GM13976 (cell line): Measurements from ENCODE around the gene UIMC1.
"Not testable (repeated sequence)": the region's sequence is repeated elsewhere in the genome, so short reads cannot be mapped to it uniquely, and the experiment has no call there.

Source experiments
- DNase-seq: peaks from one replicate; pipeline ENCODE4 v3.0.0; 2012; ENCODE audit warnings: low spot score
- in situ Hi-C: fragments of 300-500 bp; cut with MboI; formaldehyde crosslinking; loops from one replicate; pipeline ENCODE4 v1.12.0; 2022; ENCODE audit warnings: low sequenced_read_pairs, mixed read lengths, inconsistent platforms; ENCODE audit not compliant: unreplicated experiment
- TF ChIP-seq, protein P1 (sequence below): IDR thresholded peaks from 2 replicates; pipeline ENCODE4 v1.5.1; 2012; ENCODE audit warnings: borderline replicate concordance, mild to moderate bottlenecking; ENCODE audit not compliant: insufficient read depth; ENCODE audit errors: extremely low read depth, missing control alignments, control extremely low read depth

The UIMC1 gene

DNA sequence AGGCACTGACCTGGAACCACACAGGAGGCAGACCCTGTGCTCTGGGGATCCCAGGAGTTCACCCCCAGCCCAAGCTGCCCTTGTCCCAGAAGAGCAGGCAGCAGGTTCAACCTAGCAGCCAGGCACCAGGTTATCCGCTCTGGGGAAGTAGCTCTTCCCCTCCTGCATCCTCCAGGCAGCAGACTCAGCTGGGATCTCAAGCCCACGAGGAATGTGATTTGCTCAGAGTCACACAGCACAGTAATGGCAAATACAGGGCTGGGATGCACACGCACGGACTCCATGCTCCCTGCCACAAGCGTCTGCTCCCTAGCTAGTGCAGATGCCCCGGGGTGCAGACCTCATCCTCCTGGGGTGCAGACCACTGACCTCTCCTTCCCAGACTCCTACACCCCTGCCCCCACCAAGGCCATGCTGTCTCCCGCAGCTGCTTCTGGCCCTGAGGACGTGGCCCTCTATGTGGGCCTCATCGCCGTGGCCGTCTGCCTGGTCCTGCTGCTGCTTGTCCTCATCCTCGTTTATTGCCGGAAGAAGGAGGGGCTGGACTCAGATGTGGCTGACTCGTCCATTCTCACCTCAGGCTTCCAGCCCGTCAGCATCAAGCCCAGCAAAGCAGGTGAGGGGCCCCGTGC, 132.9 kb downstream of the UIMC1 start:
- TF ChIP-seq, protein P1, sequence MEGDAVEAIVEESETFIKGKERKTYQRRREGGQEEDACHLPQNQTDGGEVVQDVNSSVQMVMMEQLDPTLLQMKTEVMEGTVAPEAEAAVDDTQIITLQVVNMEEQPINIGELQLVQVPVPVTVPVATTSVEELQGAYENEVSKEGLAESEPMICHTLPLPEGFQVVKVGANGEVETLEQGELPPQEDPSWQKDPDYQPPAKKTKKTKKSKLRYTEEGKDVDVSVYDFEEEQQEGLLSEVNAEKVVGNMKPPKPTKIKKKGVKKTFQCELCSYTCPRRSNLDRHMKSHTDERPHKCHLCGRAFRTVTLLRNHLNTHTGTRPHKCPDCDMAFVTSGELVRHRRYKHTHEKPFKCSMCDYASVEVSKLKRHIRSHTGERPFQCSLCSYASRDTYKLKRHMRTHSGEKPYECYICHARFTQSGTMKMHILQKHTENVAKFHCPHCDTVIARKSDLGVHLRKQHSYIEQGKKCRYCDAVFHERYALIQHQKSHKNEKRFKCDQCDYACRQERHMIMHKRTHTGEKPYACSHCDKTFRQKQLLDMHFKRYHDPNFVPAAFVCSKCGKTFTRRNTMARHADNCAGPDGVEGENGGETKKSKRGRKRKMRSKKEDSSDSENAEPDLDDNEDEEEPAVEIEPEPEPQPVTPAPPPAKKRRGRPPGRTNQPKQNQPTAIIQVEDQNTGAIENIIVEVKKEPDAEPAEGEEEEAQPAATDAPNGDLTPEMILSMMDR: no peak
- no peak for DNase-seq
- in situ Hi-C loops: no loop called here

DNA sequence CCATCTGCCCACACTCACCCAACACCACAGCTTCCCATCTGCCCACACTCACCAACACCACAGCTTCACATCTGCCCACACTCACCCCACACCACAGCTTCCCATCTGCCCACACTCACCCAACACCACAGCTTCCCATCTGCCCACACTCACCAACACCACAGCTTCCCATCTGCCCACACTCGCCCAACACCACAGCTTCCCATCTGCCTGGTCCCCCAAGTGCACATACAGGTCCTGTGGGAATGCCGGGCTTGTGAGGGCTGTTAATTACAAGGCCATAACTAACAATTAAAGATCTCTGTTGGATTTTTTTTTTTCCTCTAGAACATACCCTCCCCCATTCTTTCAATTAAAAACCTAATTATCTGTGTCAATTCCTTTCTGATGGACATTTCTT, 133.6 kb downstream of the UIMC1 start:
- in situ Hi-C loops: not testable (repeated sequence)

DNA sequence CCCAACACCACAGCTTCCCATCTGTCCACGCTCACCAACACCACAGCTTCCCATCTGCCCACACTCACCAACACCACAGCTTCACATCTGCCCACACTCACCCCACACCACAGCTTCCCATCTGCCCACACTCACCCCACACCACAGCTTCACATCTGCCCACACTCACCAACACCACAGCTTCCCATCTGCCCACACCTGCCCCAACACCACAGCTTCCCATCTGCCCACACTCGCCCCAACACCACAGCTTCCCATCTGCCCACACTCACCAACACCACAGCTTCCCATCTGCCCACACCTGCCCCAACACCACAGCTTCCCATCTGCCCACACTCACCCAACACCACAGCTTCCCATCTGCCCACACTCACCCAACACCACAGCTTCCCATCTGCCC, 134.0 kb downstream of the UIMC1 start:
- in situ Hi-C loops: not testable (repeated sequence)

More for the DNA sequence above, 133.6 kb downstream of the UIMC1 start:
- DNase-seq: not testable (repeated sequence)

DNA sequence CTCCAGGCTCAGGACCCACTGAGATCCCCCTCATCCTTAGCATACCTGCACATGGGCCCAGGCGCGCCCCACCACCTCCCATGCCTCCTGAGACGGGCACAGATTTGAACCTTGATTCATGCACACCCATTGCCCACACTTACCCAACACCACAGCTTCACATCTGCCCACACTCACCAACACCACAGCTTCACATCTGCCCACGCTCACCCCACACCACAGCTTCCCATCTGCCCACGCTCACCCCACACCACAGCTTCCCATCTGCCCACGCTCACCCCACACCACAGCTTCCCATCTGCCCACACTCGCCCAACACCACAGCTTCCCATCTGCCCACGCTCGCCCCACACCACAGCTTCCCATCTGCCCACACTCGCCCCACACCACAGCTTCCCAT, 135.9 kb downstream of the UIMC1 start:
- DNase-seq, in situ Hi-C loops: not testable (repeated sequence)

More for the DNA sequence above, 134.0 kb downstream of the UIMC1 start:
- not testable (repeated sequence) for DNase-seq

DNA sequence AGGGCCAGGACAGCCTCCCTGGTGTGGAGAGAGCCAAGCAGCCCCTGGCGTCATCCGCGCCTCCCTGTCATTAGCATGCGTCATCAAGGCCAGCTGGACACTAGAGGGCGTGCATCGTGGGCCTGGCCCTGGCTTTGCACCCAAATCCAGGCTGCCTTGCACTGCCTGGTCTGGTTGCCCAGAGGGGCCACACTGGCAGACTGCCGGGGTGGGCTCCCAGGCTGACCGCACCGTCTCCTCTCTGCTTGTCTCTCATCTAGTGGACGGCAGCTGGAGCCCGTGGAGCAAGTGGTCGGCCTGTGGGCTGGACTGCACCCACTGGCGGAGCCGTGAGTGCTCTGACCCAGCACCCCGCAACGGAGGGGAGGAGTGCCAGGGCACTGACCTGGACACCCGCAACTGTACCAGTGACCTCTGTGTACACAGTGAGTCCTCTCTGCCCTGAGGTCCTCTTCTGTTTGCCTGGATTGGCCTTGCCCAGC, 136.4 kb downstream of the UIMC1 start:
- TF ChIP-seq, protein P1: no peak
- in situ Hi-C loops: no loop called here
- no peak for DNase-seq

DNA sequence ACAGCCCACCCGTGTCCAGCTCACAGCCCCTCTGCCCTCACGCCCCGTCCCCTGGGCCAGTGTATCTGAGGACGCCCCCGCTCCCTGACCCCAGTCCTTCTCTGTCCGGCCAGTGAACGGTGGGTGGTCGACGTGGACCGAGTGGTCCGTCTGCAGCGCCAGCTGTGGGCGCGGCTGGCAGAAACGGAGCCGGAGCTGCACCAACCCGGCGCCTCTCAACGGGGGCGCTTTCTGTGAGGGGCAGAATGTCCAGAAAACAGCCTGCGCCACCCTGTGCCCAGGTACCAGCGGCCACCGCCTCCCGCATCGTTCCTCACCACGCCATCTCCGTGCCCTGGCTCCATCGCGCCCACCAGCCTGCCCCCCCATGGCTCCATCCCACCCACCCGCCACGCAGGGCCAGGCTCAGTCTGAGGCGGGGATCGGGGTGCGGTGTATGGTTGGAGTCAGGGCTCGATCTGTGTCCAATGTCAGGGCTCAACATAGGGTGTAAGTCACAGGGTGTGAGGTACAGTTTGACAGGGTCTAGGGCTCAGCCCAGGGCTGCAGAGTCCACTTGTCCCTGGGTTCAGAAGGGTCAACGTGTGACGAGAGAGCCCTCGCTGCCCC, 137.0 kb downstream of the UIMC1 start:
- TF ChIP-seq, protein P1: no peak
- no peak for DNase-seq

DNA sequence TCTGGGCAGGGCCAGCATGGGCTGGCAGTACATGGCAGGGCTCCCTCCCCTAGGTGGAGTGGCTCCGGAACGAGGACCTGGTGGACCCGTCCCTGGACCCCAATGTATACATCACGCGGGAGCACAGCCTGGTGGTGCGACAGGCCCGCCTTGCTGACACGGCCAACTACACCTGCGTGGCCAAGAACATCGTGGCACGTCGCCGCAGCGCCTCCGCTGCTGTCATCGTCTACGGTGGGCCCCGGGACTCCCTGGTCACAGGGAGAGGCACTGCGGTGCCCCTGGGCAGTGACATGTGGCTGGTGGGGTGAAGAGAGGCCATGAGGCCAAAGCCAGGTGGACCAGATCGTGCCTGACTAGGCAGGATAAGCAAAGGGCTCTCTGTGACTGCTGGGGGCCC, 137.8 kb downstream of the UIMC1 start:
- DNase-seq: no peak
- TF ChIP-seq, protein P1: no peak
- in situ Hi-C loops: no loop called here

More for the DNA sequence above, 137.0 kb downstream of the UIMC1 start:
- in situ Hi-C loops: no loop called here

DNA sequence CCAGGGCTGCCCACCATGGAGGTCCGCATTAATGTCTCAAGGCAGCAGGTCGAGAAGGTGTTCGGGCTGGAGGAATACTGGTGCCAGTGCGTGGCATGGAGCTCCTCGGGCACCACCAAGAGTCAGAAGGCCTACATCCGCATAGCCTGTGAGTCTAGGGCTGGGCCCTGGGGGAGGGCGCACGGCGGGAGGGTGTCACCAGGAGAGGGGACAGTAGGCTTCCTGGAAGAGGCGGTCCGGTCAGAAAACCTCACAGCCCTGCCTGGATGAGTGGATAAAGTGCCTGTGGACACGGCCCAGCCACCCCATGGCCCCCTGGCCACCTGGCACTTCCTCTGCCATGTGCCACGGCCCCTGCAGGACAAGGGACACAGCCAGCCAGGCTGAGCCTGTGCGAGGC, 138.5 kb downstream of the UIMC1 start:
- TF ChIP-seq, protein P1: no peak
- in situ Hi-C loops: no loop called here
- no peak for DNase-seq
